Nephron (organoid): ENCODE data around the gene CTNNA3.
A peak's percentile ranks its signal among the peaks of the same experiment; 100 is the strongest.

Experiments used
- H3K27ac Mint-ChIP-seq, 3 experiments: 2 replicates each; pipeline ENCODE4 v1.8.0; 2020; ENCODE audit warnings: mixed read lengths in 3 of 3, mild to moderate bottlenecking in 2 of 3, moderate library complexity in 1 of 3
- H3K27me3 Mint-ChIP-seq: 2 replicates; pipeline ENCODE4 v1.8.0; 2021; ENCODE audit warnings: low read depth, mild to moderate bottlenecking, moderate library complexity, mixed read lengths
- H3K36me3 Mint-ChIP-seq: 2 replicates; pipeline ENCODE4 v1.8.0; 2020; ENCODE audit warnings: low read depth, mixed read lengths
- H3K4me1 Mint-ChIP-seq: 2 replicates; pipeline ENCODE4 v1.8.0; 2020; ENCODE audit warnings: mixed read lengths
- H3K4me3 Mint-ChIP-seq, 3 experiments: 2 replicates each; pipeline ENCODE4 v1.8.0; 2020; ENCODE audit warnings: mild to moderate bottlenecking in 3 of 3, mixed read lengths in 3 of 3, moderate library complexity in 2 of 3
- H3K9me3 Mint-ChIP-seq: 2 replicates; pipeline ENCODE4 v1.8.0; 2020; ENCODE audit warnings: mixed read lengths
- TF ChIP-seq, protein P1 (sequence below), 3 experiments: fragments of 200-600 bp; sonication (generic); IDR thresholded peaks; one replicate each; pipeline ENCODE4 v1.5.0; 2021; ENCODE audit warnings: antibody characterized with exemption in 3 of 3; ENCODE audit not compliant: unreplicated experiment in 3 of 3

CTNNA3 gene

DNA sequence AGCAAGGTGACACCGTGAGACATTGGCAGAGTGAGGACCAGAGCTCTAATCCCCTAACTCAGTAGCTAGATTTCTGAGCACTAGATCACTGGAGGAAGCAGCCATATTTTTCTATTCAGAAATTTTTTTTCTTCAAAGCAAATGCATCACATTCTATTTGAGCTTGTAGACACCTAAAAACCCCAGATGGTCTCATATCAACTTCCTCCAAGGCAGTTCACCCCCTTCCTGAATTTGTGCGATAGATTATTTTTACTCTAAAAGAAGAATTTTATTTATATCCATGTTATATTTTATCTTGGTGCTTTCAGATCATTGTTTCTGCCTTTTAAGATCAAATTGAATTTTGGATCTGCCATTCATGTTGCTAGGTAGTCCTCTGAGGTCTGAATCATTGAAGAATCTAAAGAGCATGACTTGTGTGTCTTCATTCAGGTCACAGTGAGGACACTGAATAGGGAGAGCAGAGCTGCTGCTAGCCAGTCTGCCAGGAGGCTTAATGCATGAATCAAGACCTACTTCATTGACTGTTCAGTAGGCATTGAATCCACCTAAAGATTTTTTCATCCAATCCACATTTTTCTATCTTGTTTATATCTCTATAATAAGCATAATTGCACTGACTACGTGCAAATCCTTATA is 863.1 kb downstream of the CTNNA3 start:
- H3K27me3 Mint-ChIP-seq = no peaks in the 10 kb centered on the region
- peaks cover 16% of the 10 kb centered on the region for H3K4me1 Mint-ChIP-seq
- no peaks in the 10 kb centered on the region for H3K9me3 Mint-ChIP-seq
- TF ChIP-seq, protein P1, sequence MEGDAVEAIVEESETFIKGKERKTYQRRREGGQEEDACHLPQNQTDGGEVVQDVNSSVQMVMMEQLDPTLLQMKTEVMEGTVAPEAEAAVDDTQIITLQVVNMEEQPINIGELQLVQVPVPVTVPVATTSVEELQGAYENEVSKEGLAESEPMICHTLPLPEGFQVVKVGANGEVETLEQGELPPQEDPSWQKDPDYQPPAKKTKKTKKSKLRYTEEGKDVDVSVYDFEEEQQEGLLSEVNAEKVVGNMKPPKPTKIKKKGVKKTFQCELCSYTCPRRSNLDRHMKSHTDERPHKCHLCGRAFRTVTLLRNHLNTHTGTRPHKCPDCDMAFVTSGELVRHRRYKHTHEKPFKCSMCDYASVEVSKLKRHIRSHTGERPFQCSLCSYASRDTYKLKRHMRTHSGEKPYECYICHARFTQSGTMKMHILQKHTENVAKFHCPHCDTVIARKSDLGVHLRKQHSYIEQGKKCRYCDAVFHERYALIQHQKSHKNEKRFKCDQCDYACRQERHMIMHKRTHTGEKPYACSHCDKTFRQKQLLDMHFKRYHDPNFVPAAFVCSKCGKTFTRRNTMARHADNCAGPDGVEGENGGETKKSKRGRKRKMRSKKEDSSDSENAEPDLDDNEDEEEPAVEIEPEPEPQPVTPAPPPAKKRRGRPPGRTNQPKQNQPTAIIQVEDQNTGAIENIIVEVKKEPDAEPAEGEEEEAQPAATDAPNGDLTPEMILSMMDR (IDR thresholded peaks at IDR 0.05; ENCODE audit: unreplicated experiment in 3 of 3) = no peak
- no peak overlapping the region for H3K27ac Mint-ChIP-seq
- H3K36me3 Mint-ChIP-seq = no peaks in the 10 kb centered on the region
- no peak overlapping the region for H3K4me3 Mint-ChIP-seq

DNA sequence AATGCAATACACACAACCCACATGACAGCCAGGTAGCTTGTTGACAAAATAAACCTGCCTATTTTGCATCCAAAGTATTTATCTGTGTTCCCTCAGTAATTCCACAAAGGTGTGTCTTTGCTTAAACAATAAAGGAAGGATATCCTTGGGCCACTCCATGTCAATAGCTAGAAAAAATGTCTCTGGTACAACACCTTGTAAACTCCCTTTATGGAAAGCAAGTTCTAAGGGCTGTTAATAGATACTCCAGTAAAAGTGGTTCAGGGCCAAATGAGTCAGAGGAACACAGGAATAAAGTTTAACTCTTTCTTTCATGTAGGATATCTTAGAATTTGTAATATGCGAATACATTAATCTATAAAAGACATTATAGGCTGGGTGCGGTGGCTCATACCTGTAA is 867.0 kb downstream of the CTNNA3 start:
- TF ChIP-seq, protein P1 (IDR thresholded peaks at IDR 0.05; ENCODE audit: unreplicated experiment in 3 of 3) = no peak
- no peak overlapping the region for H3K27ac Mint-ChIP-seq
- no peaks in the 10 kb centered on the region for H3K9me3 Mint-ChIP-seq
- H3K4me1 Mint-ChIP-seq = peaks cover 5% of the 10 kb centered on the region
- no peak overlapping the region for H3K4me3 Mint-ChIP-seq
- H3K27me3 Mint-ChIP-seq = no peaks in the 10 kb centered on the region
- no peaks in the 10 kb centered on the region for H3K36me3 Mint-ChIP-seq

DNA sequence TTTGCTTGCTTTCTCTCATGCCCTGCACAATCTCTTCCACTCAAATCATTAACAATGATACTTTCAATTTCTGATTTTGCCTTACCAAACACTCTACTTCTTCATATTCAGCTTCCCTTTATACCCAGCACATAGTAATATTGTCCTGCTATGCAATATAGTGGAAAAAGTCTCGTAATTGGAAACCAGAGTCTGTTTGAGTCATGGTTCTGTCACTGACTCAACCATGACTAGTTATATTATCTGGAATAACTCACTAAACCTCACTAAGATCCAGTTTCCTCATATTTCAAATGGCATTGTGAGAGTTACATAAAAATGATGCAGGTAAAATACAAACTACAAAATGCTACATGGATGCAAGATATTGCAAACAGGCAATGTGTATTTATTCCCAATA is 868.6 kb downstream of the CTNNA3 start:
- Mint-ChIP-seq H3K4me1 (peaks cover 11% of the 10 kb centered on the region), H3K4me3 (no peak overlapping the region), H3K36me3 (no peaks in the 10 kb centered on the region), H3K9me3 (no peaks in the 10 kb centered on the region), H3K27ac (no peak overlapping the region), H3K27me3 (no peaks in the 10 kb centered on the region)
- TF ChIP-seq, protein P1 (IDR thresholded peaks at IDR 0.05; ENCODE audit: unreplicated experiment in 3 of 3) = no peak

DNA sequence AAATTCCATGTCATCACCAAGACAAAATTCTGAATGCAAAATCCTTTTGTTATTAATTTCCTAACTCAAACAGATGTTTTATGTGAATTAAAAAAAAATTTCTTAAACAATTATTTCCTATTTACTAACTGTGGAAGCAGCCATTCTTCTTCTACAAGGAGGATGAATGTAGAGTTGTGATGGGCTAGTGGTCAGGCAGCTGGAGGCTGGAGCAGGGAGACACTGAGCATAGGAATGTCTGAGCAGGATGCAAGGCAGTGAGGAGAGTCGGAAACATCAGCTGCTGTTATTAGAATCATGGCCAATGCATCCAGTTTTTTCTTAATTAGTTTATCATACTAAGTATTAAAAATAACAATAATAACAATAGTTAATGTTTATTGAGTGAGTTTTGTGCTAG is 872.7 kb downstream of the CTNNA3 start:
- Mint-ChIP-seq H3K36me3 (no peaks in the 10 kb centered on the region), H3K4me3 (no peak overlapping the region), H3K27me3 (no peaks in the 10 kb centered on the region), H3K9me3 (no peaks in the 10 kb centered on the region), H3K4me1 (peaks cover 12% of the 10 kb centered on the region), H3K27ac (no peak overlapping the region)
- TF ChIP-seq, protein P1 (IDR thresholded peaks at IDR 0.05; ENCODE audit: unreplicated experiment in 3 of 3) = no peak

DNA sequence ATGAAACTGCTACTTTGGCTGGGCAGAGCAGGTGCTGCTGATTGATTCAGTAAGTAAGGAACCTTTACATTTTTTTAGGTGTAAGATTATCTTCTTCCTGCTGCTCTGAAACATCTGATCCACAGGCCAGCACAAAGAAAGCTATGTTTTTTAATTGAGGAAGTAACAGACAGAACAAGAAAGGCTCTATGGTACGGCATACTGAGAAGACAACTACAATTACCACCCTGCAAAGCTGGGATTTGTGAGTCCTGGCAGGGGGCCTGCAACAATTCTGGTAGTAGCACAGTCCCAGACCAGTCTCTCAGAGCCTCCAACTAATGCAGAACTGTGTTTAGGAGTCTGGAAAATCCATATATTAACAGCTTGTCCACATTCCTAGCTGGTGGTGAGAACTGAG is 873.2 kb downstream of the CTNNA3 start:
- Mint-ChIP-seq H3K27me3 (no peaks in the 10 kb centered on the region), H3K9me3 (no peaks in the 10 kb centered on the region), H3K36me3 (no peaks in the 10 kb centered on the region), H3K27ac (peak overlapping the region in 1 of 3 experiments; percentile 58), H3K4me3 (no peak overlapping the region), H3K4me1 (peaks cover 12% of the 10 kb centered on the region)
- TF ChIP-seq, protein P1 (IDR thresholded peaks at IDR 0.05; ENCODE audit: unreplicated experiment in 3 of 3) = no peak

DNA sequence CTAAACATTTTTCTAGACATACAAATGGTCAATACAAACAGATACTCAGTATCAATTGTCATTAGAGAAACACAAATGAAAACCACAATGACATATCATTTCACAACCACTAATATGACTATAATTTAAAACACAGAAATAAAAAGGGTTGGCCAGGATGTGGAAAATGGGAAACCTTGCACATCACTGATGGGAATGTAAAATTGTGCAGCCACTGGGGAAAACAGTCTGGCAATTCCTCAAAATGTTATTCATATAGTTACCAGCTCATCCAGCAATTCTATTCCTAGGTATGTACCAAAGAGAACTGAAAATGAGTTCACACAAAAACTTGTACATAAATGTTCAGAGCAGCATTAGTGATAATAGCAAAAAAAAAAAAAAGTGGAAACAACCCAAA is 876.3 kb downstream of the CTNNA3 start:
- no peak overlapping the region for H3K27ac Mint-ChIP-seq
- H3K9me3 Mint-ChIP-seq = peaks cover 3% of the 10 kb centered on the region
- TF ChIP-seq, protein P1 (IDR thresholded peaks at IDR 0.05; ENCODE audit: unreplicated experiment in 3 of 3) = no peak
- H3K4me3 Mint-ChIP-seq = no peak overlapping the region
- no peaks in the 10 kb centered on the region for H3K27me3 Mint-ChIP-seq
- H3K36me3 Mint-ChIP-seq = no peaks in the 10 kb centered on the region
- H3K4me1 Mint-ChIP-seq = peaks cover 7% of the 10 kb centered on the region
